IMR-90 (cell line): ENCODE measurements around the gene SRGAP3. TPM values are rescaled to one million over a fixed set of nuclear protein-coding genes. Genes with fewer than 3 reads are reported as not detected.

Experiments
- ATAC-seq: fragments of 200-7000 bp; cut with Tn5 transposase; 2 replicates; pipeline ENCODE4 v1.9.1; 2020; ENCODE audit warnings: low read depth, mild to moderate bottlenecking, moderate library complexity
- BruUV-seq: library from RNA; stranded (reverse); fragments of 400-500 nt; replicated peaks from 2 replicates; lab custom pipeline; 2021; lab: Mats Ljungman, UMichigan
- CTCF ChIA-PET: fragments of 300-600 bp; formaldehyde crosslinking; extraction: SDS; loops from one replicate; lab custom pipeline; 2021; ENCODE audit warnings: antibody characterized with exemption; lab: Yijun Ruan, JAX
- POLR2A ChIA-PET: fragments of 300-600 bp; sonication (Branson Sonifier 250); formaldehyde crosslinking; loops from one replicate; lab custom pipeline; 2022; ENCODE audit warnings: antibody characterized with exemption; ENCODE audit not compliant: unreplicated experiment; lab: Charles Lee
- DNase-seq: peaks from one replicate; pipeline ENCODE4 v3.0.0; 2013
- H2AFZ ChIP-seq: replicated peaks from 2 replicates; pipeline ENCODE3; 2013; ENCODE audit warnings: low read length, mild to moderate bottlenecking; ENCODE audit not compliant: poor library complexity
- H2AK5ac ChIP-seq: 2 replicates; pipeline ENCODE4 v1.6.1; 2013; ENCODE audit warnings: low read depth, low read length, inconsistent platforms
- H2AK9ac ChIP-seq: replicated peaks from 2 replicates; pipeline ENCODE3; 2013; ENCODE audit warnings: mild to moderate bottlenecking, low read depth, low read length, moderate library complexity; ENCODE audit not compliant: poor library complexity
- H2BK120ac ChIP-seq: 2 replicates; pipeline ENCODE4 v1.6.1; 2013; ENCODE audit warnings: low read depth, low read length, inconsistent platforms
- H2BK15ac ChIP-seq: 3 replicates; pipeline ENCODE4 v1.6.1; 2013; ENCODE audit warnings: low read depth, low read length, inconsistent platforms
- H2BK20ac ChIP-seq: 2 replicates; pipeline ENCODE4 v1.6.1; 2013; ENCODE audit warnings: low read depth, mild to moderate bottlenecking, inconsistent platforms, low read length, moderate library complexity
- H2BK5ac ChIP-seq: 2 replicates; pipeline ENCODE4 v1.6.1; 2013; ENCODE audit warnings: mild to moderate bottlenecking, low read depth, low read length, inconsistent platforms; ENCODE audit not compliant: poor library complexity, severe bottlenecking
- H3K14ac ChIP-seq: replicated peaks from 2 replicates; pipeline ENCODE4 v1.6.1; 2013; ENCODE audit warnings: low read depth, low read length, inconsistent platforms
- H3K18ac ChIP-seq: 2 replicates; pipeline ENCODE4 v1.6.1; 2013; ENCODE audit warnings: low read depth, low read length, control low read depth
- H3K23ac ChIP-seq: 2 replicates; pipeline ENCODE4 v1.6.1; 2013; ENCODE audit warnings: low read depth, low read length, inconsistent platforms
- H3K27ac ChIP-seq: 2 replicates; pipeline ENCODE4 v1.5.1; 2013; ENCODE audit warnings: mild to moderate bottlenecking, control low read depth, low read length; ENCODE audit not compliant: insufficient read depth
- H3K27me3 ChIP-seq: 2 replicates; pipeline ENCODE4 v1.6.1; 2013; ENCODE audit warnings: low read length; ENCODE audit not compliant: control insufficient read depth, insufficient read depth
- H3K36me3 ChIP-seq: 2 replicates; pipeline ENCODE4 v1.6.1; 2013; ENCODE audit warnings: low read length, mixed read lengths; ENCODE audit not compliant: control insufficient read depth, insufficient read depth
- H3K4ac ChIP-seq: 2 replicates; pipeline ENCODE4 v1.6.1; 2013; ENCODE audit warnings: low read depth, low read length, inconsistent platforms
- H3K4me1 ChIP-seq: 2 replicates; pipeline ENCODE4 v1.6.1; 2013; ENCODE audit warnings: low read length, mixed read lengths; ENCODE audit not compliant: control insufficient read depth, insufficient read depth
- H3K4me2 ChIP-seq: 2 replicates; pipeline ENCODE4 v1.6.1; 2013; ENCODE audit warnings: low read depth, mild to moderate bottlenecking, control low read depth, low read length, moderate library complexity
- H3K4me3 ChIP-seq: 2 replicates; pipeline ENCODE4 v1.5.1; 2013; ENCODE audit warnings: low read depth, mild to moderate bottlenecking, control low read depth, low read length, moderate library complexity; ENCODE audit not compliant: insufficient read depth
- H3K56ac ChIP-seq: 2 replicates; pipeline ENCODE4 v1.6.1; 2013; ENCODE audit warnings: low read length, inconsistent platforms; ENCODE audit not compliant: insufficient read depth; ENCODE audit errors: extremely low read depth
- H3K79me1 ChIP-seq, 2 experiments: 2 replicates each; pipeline ENCODE4 v1.6.1; 2013; ENCODE audit warnings: low read length in 2 of 2, inconsistent platforms in 1 of 2, low read depth in 1 of 2
- H3K9ac ChIP-seq: 2 replicates; pipeline ENCODE4 v1.6.1; 2013; ENCODE audit warnings: low read depth, low read length, control low read depth
- H3K9me1 ChIP-seq: 2 replicates; pipeline ENCODE4 v1.6.1; 2013; ENCODE audit warnings: low read length, inconsistent platforms; ENCODE audit not compliant: insufficient read depth
- H3K9me3 ChIP-seq: 2 replicates; pipeline ENCODE4 v1.6.1; 2013; ENCODE audit warnings: low read length; ENCODE audit not compliant: control insufficient read depth, insufficient read depth
- H4K20me1 ChIP-seq: 2 replicates; pipeline ENCODE4 v1.6.1; 2013; ENCODE audit warnings: low read length, inconsistent platforms; ENCODE audit not compliant: insufficient read depth
- H4K5ac ChIP-seq: 2 replicates; pipeline ENCODE4 v1.6.1; 2013; ENCODE audit warnings: mild to moderate bottlenecking, low read depth, low read length, control low read depth
- H4K8ac ChIP-seq, 2 experiments: 2 replicates each; pipeline ENCODE4 v1.6.1; 2013; ENCODE audit warnings: low read depth in 2 of 2, low read length in 2 of 2, control low read depth in 1 of 2, inconsistent platforms in 1 of 2
- H4K91ac ChIP-seq: 2 replicates; pipeline ENCODE4 v1.6.1; 2013; ENCODE audit warnings: low read depth, low read length, inconsistent platforms; ENCODE audit not compliant: insufficient read depth
- CHD1 ChIP-seq: IDR thresholded peaks from 2 replicates; pipeline ENCODE4 v1.6.1; 2012; ENCODE audit warnings: low read depth, low read length, improper control_type of control experiment
- CTCF ChIP-seq: conservative IDR thresholded peaks from 2 replicates; pipeline ENCODE4 v1.5.1; 2012; ENCODE audit warnings: mild to moderate bottlenecking, low read depth, low read length, improper control_type of control experiment
- ELK1 ChIP-seq: fragments of 150-350 bp; IDR thresholded peaks from 2 replicates; pipeline ENCODE4 v1.6.1; 2016; ENCODE audit warnings: low read depth, mild to moderate bottlenecking, low read length, moderate library complexity, borderline replicate concordance
- FOS ChIP-seq: fragments of 150-350 bp; IDR thresholded peaks from 2 replicates; pipeline ENCODE4 v1.6.1; 2016; ENCODE audit warnings: low read depth, low read length
- MAFK ChIP-seq: IDR thresholded peaks from 2 replicates; pipeline ENCODE4 v1.6.1; 2012; ENCODE audit warnings: low read depth, low read length, improper control_type of control experiment
- MAZ ChIP-seq: IDR thresholded peaks from 2 replicates; pipeline ENCODE4 v1.6.1; 2012; ENCODE audit warnings: low read depth, mild to moderate bottlenecking, low read length, improper control_type of control experiment, moderate library complexity, borderline replicate concordance
- RAD21 ChIP-seq: IDR thresholded peaks from 2 replicates; pipeline ENCODE4 v1.6.1; 2012; ENCODE audit warnings: low read length, improper control_type of control experiment
- RCOR1 ChIP-seq: IDR thresholded peaks from 2 replicates; pipeline ENCODE4 v1.6.1; 2012; ENCODE audit warnings: mild to moderate bottlenecking, low read length, improper control_type of control experiment; ENCODE audit not compliant: insufficient replicate concordance
- RFX5 ChIP-seq: IDR thresholded peaks from 2 replicates; pipeline ENCODE4 v1.8.0; 2012; ENCODE audit warnings: low read depth, mild to moderate bottlenecking, low read length, moderate library complexity
- USF2 ChIP-seq: fragments of 150-350 bp; IDR thresholded peaks from 2 replicates; pipeline ENCODE4 v1.6.1; 2017; ENCODE audit warnings: mild to moderate bottlenecking, antibody characterized with exemption, low read length, low read depth
- WGBS, 2 experiments: methylation state at CpG; one replicate each; pipeline versions ENCODE4 v1.1.5 to v1.1.7; 2013; ENCODE audit warnings: missing lambda C conversion rate in 2 of 2; ENCODE audit not compliant: insufficient read length in 1 of 2; ENCODE audit errors: extremely low coverage in 2 of 2; 5-methylcytosine and 5-hydroxymethylcytosine counted together
- dilution Hi-C: fragments of 300-500 bp; cut with HindIII; formaldehyde crosslinking; loops from one replicate; pipeline ENCODE4 v1.14.3; 2018; ENCODE audit warnings: low sequenced_read_pairs; ENCODE audit not compliant: unreplicated experiment
- in situ Hi-C: fragments of 300-500 bp; cut with MboI; formaldehyde crosslinking; loops from 3 replicates; pipeline ENCODE4 v1.14.3; 2019; ENCODE audit warnings: low sequenced_read_pairs, inconsistent platforms, mixed read lengths
- intact Hi-C: fragments of 100-400 bp; cut with micrococcal nuclease; formaldehyde crosslinking; loops from 2 replicates; pipeline ENCODE4 v1.10.0; 2022
- polyA plus RNA-seq, 3 experiments: library from polyadenylated mRNA; depleted of rRNA; stranded (reverse); fragments of >200 nt; gene quantifications; 2 replicates each; pipeline ENCODE4 v1.2.3, GENCODE V29; 2012; ENCODE audit warnings: low replicate concordance in 1 of 3
- total RNA-seq: library from RNA; depleted of rRNA; stranded (reverse); fragments of >200 nt; gene quantifications from 2 replicates; pipeline ENCODE4 v1.2.3, GENCODE V29; 2012

Gene SRGAP3
- total and polyA plus RNA-seq, 2 of the 4 experiments (the other 2 are of a cell fraction): 0.68 to 1.4 TPM

GRCh38 chr3:9190276-9190675 is 59.2 kb downstream of the SRGAP3 start:
- ChIA-PET CTCF (no interaction called here), POLR2A (no interaction called here)
- Histone ChIP-seq H3K4me2 (no peak overlapping the region), H3K36me3 (no peaks in the 10 kb centered on the region), H2BK15ac (no peak overlapping the region), H3K56ac (no peak overlapping the region), H3K4me1 (no peaks in the 10 kb centered on the region), H2BK5ac (no peak overlapping the region), H4K91ac (no peak overlapping the region), H4K5ac (no peak overlapping the region), H3K18ac (no peak overlapping the region), H3K23ac (no peak overlapping the region), H2BK20ac (no peak overlapping the region), H3K4me3 (no peak overlapping the region), H2BK120ac (no peak overlapping the region), H2AK9ac (no peak overlapping the region), H2AK5ac (no peak overlapping the region), H3K9ac (no peak overlapping the region), H4K8ac (no peak overlapping the region), H3K4ac (no peak overlapping the region), H2AFZ (no peak overlapping the region), H3K9me1 (no peaks in the 10 kb centered on the region), H3K27me3 (peaks cover 3% of the 10 kb centered on the region; the same call in 1 of the 2 replicates), H3K79me1 (no peaks in the 10 kb centered on the region), H4K20me1 (no peaks in the 10 kb centered on the region), H3K27ac (no peak overlapping the region), H3K14ac (no peak overlapping the region), H3K9me3 (no peaks in the 10 kb centered on the region)
- TF ChIP-seq FOS (no peak), CHD1 (no peak), RFX5 (no peak), RCOR1 (no peak), RAD21 (no peak), USF2 (no peak), MAZ (no peak), CTCF (no peak), MAFK (no peak), ELK1 (no peak)
- ATAC-seq: no peak
- 66% methylated on average over 4 of the region's 8 CpGs; no CpG with 5 or more reads in 1 of the 2 experiments for WGBS, 2 experiments
- no peak for DNase-seq
- in situ Hi-C loops: no loop called here
- intact Hi-C loops: no loop called here
- BruUV-seq: no TSS peak
- dilution Hi-C loops: no loop called here
